Measurements from ENCODE around the gene GSK3B. TPM values are rescaled to one million over a fixed set of nuclear protein-coding genes. Genes with fewer than 3 reads are reported as not detected.

GSK3B gene
- total RNA-seq, 1 experiment from 2014 or later = 56.6 TPM

DNA sequence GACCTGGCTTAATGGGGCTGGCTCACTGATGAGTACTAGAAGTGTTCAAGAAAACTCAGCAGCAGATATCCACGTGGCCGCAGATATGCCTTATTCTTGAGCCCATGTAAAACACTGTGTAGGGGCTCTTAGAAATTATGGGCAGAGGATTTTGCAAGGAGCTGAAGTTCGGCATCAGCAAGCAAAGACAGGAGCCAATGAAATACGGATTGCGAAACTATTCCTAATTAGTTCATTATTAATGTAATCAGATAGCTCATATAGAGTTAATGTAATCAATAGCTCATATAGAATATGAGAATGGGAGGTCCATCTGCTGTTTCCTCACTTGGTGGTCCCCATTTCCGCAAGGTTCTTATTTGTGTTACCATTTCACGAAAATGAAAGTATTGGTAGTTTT is 9.0 kb upstream of the GSK3B start:
- POLR2A ChIA-PET (ENCODE audit: low non-redundant PET) = no interaction called here
- TF ChIP-seq, protein P1, sequence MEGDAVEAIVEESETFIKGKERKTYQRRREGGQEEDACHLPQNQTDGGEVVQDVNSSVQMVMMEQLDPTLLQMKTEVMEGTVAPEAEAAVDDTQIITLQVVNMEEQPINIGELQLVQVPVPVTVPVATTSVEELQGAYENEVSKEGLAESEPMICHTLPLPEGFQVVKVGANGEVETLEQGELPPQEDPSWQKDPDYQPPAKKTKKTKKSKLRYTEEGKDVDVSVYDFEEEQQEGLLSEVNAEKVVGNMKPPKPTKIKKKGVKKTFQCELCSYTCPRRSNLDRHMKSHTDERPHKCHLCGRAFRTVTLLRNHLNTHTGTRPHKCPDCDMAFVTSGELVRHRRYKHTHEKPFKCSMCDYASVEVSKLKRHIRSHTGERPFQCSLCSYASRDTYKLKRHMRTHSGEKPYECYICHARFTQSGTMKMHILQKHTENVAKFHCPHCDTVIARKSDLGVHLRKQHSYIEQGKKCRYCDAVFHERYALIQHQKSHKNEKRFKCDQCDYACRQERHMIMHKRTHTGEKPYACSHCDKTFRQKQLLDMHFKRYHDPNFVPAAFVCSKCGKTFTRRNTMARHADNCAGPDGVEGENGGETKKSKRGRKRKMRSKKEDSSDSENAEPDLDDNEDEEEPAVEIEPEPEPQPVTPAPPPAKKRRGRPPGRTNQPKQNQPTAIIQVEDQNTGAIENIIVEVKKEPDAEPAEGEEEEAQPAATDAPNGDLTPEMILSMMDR (conservative IDR thresholded peaks at IDR 0.05; ENCODE audit: low read depth, low read length) = no peak
- TF ChIP-seq EZH2 (IDR thresholded peaks at IDR 0.05; ENCODE audit: borderline replicate concordance, low read depth, low read length, poor library complexity, severe bottlenecking) = no peak
- BruUV-seq (replicated peaks) = no TSS peak
- peaks cover 19% of the 10 kb centered on the region for H3K36me3 ChIP-seq (ENCODE audit: insufficient read depth, low read length, poor library complexity, severe bottlenecking)
- H3K27me3 ChIP-seq (replicated peaks; ENCODE audit: insufficient read depth, low read depth, low read length, poor library complexity) = no peaks in the 10 kb centered on the region
- H3K9me3 ChIP-seq (ENCODE audit: low read depth, low read length, poor library complexity, severe bottlenecking) = no peaks in the 10 kb centered on the region
- no peak overlapping the region for H3K4me3 ChIP-seq (ENCODE audit: low read depth, low read length, poor library complexity, severe bottlenecking)
- CTCF ChIA-PET = no interaction called here
- no peak overlapping the region for H3K27ac ChIP-seq (ENCODE audit: low read depth, low read length, poor library complexity, severe bottlenecking)
- H3K4me1 ChIP-seq (ENCODE audit: insufficient read depth, low read length, poor library complexity, severe bottlenecking) = no peaks in the 10 kb centered on the region
- intact Hi-C loops (cut with micrococcal nuclease; ENCODE audit: unreplicated experiment) = no loop called here
- DNase-seq (ENCODE audit: low spot score) = no peak

DNA sequence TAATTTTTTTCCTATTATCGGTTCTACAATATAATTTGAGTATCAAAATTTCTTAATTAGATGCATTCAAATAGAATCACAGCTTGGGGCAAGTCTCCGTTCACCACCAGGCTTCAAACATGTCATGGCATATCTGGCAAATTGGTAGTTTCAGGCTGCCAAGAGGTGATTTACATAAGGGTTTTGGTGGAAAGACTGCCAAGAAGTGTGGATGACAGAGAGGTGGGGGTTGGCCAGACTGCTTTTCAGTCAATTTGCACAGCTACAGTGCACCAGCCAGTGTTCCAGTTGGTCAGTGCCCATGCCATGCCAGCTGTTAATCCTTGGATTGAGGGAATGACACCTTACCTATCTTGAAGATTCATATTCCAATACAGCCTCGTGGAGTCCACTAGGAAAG is 8.4 kb upstream of the GSK3B start:
- Histone ChIP-seq H3K27me3 (replicated peaks; ENCODE audit: insufficient read depth, low read depth, low read length, poor library complexity) (no peaks in the 10 kb centered on the region), H3K9me3 (ENCODE audit: low read depth, low read length, poor library complexity, severe bottlenecking) (no peaks in the 10 kb centered on the region), H3K36me3 (ENCODE audit: insufficient read depth, low read length, poor library complexity, severe bottlenecking) (peaks cover 21% of the 10 kb centered on the region), H3K27ac (ENCODE audit: low read depth, low read length, poor library complexity, severe bottlenecking) (no peak overlapping the region), H3K4me1 (ENCODE audit: insufficient read depth, low read length, poor library complexity, severe bottlenecking) (no peaks in the 10 kb centered on the region), H3K4me3 (ENCODE audit: low read depth, low read length, poor library complexity, severe bottlenecking) (no peak overlapping the region)
- intact Hi-C loops (cut with micrococcal nuclease; ENCODE audit: unreplicated experiment) = no loop called here
- TF ChIP-seq, protein P1 (conservative IDR thresholded peaks at IDR 0.05; ENCODE audit: low read depth, low read length) = no peak
- TF ChIP-seq EZH2 (IDR thresholded peaks at IDR 0.05; ENCODE audit: borderline replicate concordance, low read depth, low read length, poor library complexity, severe bottlenecking) = no peak
- no peak for DNase-seq (ENCODE audit: low spot score)
- POLR2A ChIA-PET (ENCODE audit: low non-redundant PET) = no interaction called here
- CTCF ChIA-PET = no interaction called here
- no TSS peak for BruUV-seq (replicated peaks)

DNA sequence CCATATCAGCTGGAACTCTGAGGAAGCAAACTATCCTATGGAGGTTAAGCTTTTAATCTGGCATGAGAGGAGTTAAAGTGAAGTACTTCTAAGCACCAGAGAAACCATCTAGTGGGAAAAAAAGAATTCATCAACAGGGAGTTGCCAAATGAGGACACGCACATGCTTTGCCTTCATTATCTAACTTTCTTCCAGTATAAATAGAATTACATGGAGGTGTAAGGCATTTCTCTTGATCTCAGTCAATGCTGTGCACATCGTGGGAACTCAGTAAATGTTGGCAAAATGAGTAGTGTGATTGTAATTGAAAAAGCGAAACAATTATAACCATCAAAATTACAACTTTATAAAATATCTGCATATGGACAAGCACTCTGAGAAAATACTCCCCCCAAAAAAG is 8.0 kb upstream of the GSK3B start:
- Histone ChIP-seq H3K27me3 (replicated peaks; ENCODE audit: insufficient read depth, low read depth, low read length, poor library complexity) (no peaks in the 10 kb centered on the region), H3K4me1 (ENCODE audit: insufficient read depth, low read length, poor library complexity, severe bottlenecking) (no peaks in the 10 kb centered on the region), H3K27ac (ENCODE audit: low read depth, low read length, poor library complexity, severe bottlenecking) (no peak overlapping the region), H3K36me3 (ENCODE audit: insufficient read depth, low read length, poor library complexity, severe bottlenecking) (peaks cover 21% of the 10 kb centered on the region), H3K9me3 (ENCODE audit: low read depth, low read length, poor library complexity, severe bottlenecking) (no peaks in the 10 kb centered on the region), H3K4me3 (ENCODE audit: low read depth, low read length, poor library complexity, severe bottlenecking) (no peak overlapping the region)
- CTCF ChIA-PET = no interaction called here
- POLR2A ChIA-PET (ENCODE audit: low non-redundant PET) = no interaction called here
- intact Hi-C loops (cut with micrococcal nuclease; ENCODE audit: unreplicated experiment) = no loop called here
- no TSS peak for BruUV-seq (replicated peaks)
- DNase-seq (ENCODE audit: low spot score) = no peak
- TF ChIP-seq, protein P1 (conservative IDR thresholded peaks at IDR 0.05; ENCODE audit: low read depth, low read length) = no peak
- no peak for TF ChIP-seq EZH2 (IDR thresholded peaks at IDR 0.05; ENCODE audit: borderline replicate concordance, low read depth, low read length, poor library complexity, severe bottlenecking)
